ENCODE measurements around the gene SYNE3. TPM values are rescaled to one million over a fixed set of nuclear protein-coding genes. Genes with fewer than 3 reads are reported as not detected.

Gene SYNE3
- total and polyA plus RNA-seq, 4 donors: 3.0 to 61.5 (median 23.0) TPM

- H3K4me3 ChIP-seq (ENCODE audit: low read length in 2 of 2): no peak overlapping the region
- peak in 1 of 2 donors; percentile 66 for DNase-seq
- peaks cover 0 to 5% of the 10 kb centered on the region in 2 donors for H3K4me1 ChIP-seq (ENCODE audit: control insufficient read depth in 1 of 2, insufficient read depth in 2 of 2, low read length in 2 of 2)
- no peak for ATAC-seq (ENCODE audit: low FRiP score)
- H3K9me3 ChIP-seq (ENCODE audit: control insufficient read depth, low read length): no peaks in the 10 kb centered on the region
- 88 to 93% methylated on average over 4 of the region's 4 CpGs for WGBS, 2 donors
- no peaks in the 10 kb centered on the region for H3K36me3 ChIP-seq (ENCODE audit: control insufficient read depth in 1 of 2, insufficient read depth in 2 of 2, low read length in 1 of 2)
- H3K27me3 ChIP-seq (ENCODE audit: control insufficient read depth in 1 of 2, insufficient read depth in 2 of 2, low read length in 1 of 2): no peaks in the 10 kb centered on the region
- intact Hi-C loops (cut with DNase I): no loop called here
- H3K27ac ChIP-seq (ENCODE audit: low read depth in 1 of 2, low read length in 2 of 2): no peak overlapping the region
These were observed 22.5 kb downstream of the SYNE3 start for GRCh38 chr14:95493976-95494375.

- intact Hi-C loops (cut with DNase I): no loop called here
- DNase-seq (no peak), ATAC-seq (ENCODE audit: low FRiP score) (no peak)
- H3K27ac ChIP-seq (ENCODE audit: low read depth in 1 of 2, low read length in 2 of 2): no peak overlapping the region
- H3K9me3 ChIP-seq (ENCODE audit: control insufficient read depth, low read length): no peaks in the 10 kb centered on the region
- no peaks in the 10 kb centered on the region for H3K27me3 ChIP-seq (ENCODE audit: control insufficient read depth in 1 of 2, insufficient read depth in 2 of 2, low read length in 1 of 2)
- WGBS, 2 donors: 97 to 98% methylated on average over 5 of the region's 5 CpGs
- no peaks in the 10 kb centered on the region for H3K36me3 ChIP-seq (ENCODE audit: control insufficient read depth in 1 of 2, insufficient read depth in 2 of 2, low read length in 1 of 2)
- H3K4me3 ChIP-seq (ENCODE audit: low read length in 2 of 2): no peak overlapping the region
- peaks cover 0 to 5% of the 10 kb centered on the region in 2 donors for H3K4me1 ChIP-seq (ENCODE audit: control insufficient read depth in 1 of 2, insufficient read depth in 2 of 2, low read length in 2 of 2)
These were observed 22.9 kb downstream of the SYNE3 start for GRCh38 chr14:95493503-95493902.

- H3K4me3 ChIP-seq (ENCODE audit: low read length in 2 of 2): no peak overlapping the region
- H3K27me3 ChIP-seq (ENCODE audit: control insufficient read depth in 1 of 2, insufficient read depth in 2 of 2, low read length in 1 of 2): no peaks in the 10 kb centered on the region
- DNase-seq: no peak
- no peak overlapping the region for H3K27ac ChIP-seq (ENCODE audit: low read depth in 1 of 2, low read length in 2 of 2)
- peaks cover 0 to 5% of the 10 kb centered on the region in 2 donors for H3K4me1 ChIP-seq (ENCODE audit: control insufficient read depth in 1 of 2, insufficient read depth in 2 of 2, low read length in 2 of 2)
- H3K36me3 ChIP-seq (ENCODE audit: control insufficient read depth in 1 of 2, insufficient read depth in 2 of 2, low read length in 1 of 2): no peaks in the 10 kb centered on the region
- 79 to 87% methylated on average over 2 of the region's 2 CpGs for WGBS, 2 donors
- no peak for ATAC-seq (ENCODE audit: low FRiP score)
- intact Hi-C loops (cut with DNase I): no loop called here
- no peaks in the 10 kb centered on the region for H3K9me3 ChIP-seq (ENCODE audit: control insufficient read depth, low read length)
These were observed 24.4 kb downstream of the SYNE3 start for GRCh38 chr14:95491936-95492608.

GRCh38 chr14:95490727-95491451, 25.6 kb downstream of the SYNE3 start:
- Histone ChIP-seq H3K36me3 (ENCODE audit: control insufficient read depth in 1 of 2, insufficient read depth in 2 of 2, low read length in 1 of 2) (no peaks in the 10 kb centered on the region), H3K9me3 (ENCODE audit: control insufficient read depth, low read length) (no peaks in the 10 kb centered on the region), H3K27me3 (ENCODE audit: control insufficient read depth in 1 of 2, insufficient read depth in 2 of 2, low read length in 1 of 2) (no peaks in the 10 kb centered on the region), H3K4me1 (ENCODE audit: control insufficient read depth in 1 of 2, insufficient read depth in 2 of 2, low read length in 2 of 2) (no peaks in the 10 kb centered on the region), H3K27ac (ENCODE audit: low read depth in 1 of 2, low read length in 2 of 2) (no peak overlapping the region), H3K4me3 (ENCODE audit: low read length in 2 of 2) (no peak overlapping the region)
- ATAC-seq (ENCODE audit: low FRiP score): peak; percentile 39
- intact Hi-C loops (cut with DNase I): no loop called here
- DNase-seq: peak in 1 of 2 donors; percentile 68
- WGBS, 2 donors: 68 to 75% methylated on average over 10 of the region's 10 CpGs

GRCh38 chr14:95490138-95490509, 26.3 kb downstream of the SYNE3 start:
- H3K4me3 ChIP-seq (ENCODE audit: low read length in 2 of 2): no peak overlapping the region
- no peaks in the 10 kb centered on the region for H3K36me3 ChIP-seq (ENCODE audit: control insufficient read depth in 1 of 2, insufficient read depth in 2 of 2, low read length in 1 of 2)
- no peaks in the 10 kb centered on the region for H3K4me1 ChIP-seq (ENCODE audit: control insufficient read depth in 1 of 2, insufficient read depth in 2 of 2, low read length in 2 of 2)
- ATAC-seq (ENCODE audit: low FRiP score): no peak
- H3K27ac ChIP-seq (ENCODE audit: low read depth in 1 of 2, low read length in 2 of 2): peak overlapping the region in 1 of 2 donors; percentile 87
- no peaks in the 10 kb centered on the region for H3K9me3 ChIP-seq (ENCODE audit: control insufficient read depth, low read length)
- intact Hi-C loops (cut with DNase I): no loop called here
- DNase-seq: no peak
- 91 to 94% methylated on average over 5 of the region's 5 CpGs for WGBS, 2 donors
- H3K27me3 ChIP-seq (ENCODE audit: control insufficient read depth in 1 of 2, insufficient read depth in 2 of 2, low read length in 1 of 2): no peaks in the 10 kb centered on the region

GRCh38 chr14:95489214-95490137, 27.0 kb downstream of the SYNE3 start:
- no peaks in the 10 kb centered on the region for H3K36me3 ChIP-seq (ENCODE audit: control insufficient read depth in 1 of 2, insufficient read depth in 2 of 2, low read length in 1 of 2)
- intact Hi-C loops (cut with DNase I): no loop called here
- H3K27ac ChIP-seq (ENCODE audit: low read depth in 1 of 2, low read length in 2 of 2): peak overlapping the region in 1 of 2 donors; percentile 87
- H3K4me3 ChIP-seq (ENCODE audit: low read length in 2 of 2): no peak overlapping the region
- H3K9me3 ChIP-seq (ENCODE audit: control insufficient read depth, low read length): no peaks in the 10 kb centered on the region
- DNase-seq (no peak), ATAC-seq (ENCODE audit: low FRiP score) (peak; percentile 37)
- H3K4me1 ChIP-seq (ENCODE audit: control insufficient read depth in 1 of 2, insufficient read depth in 2 of 2, low read length in 2 of 2): no peaks in the 10 kb centered on the region
- no peaks in the 10 kb centered on the region for H3K27me3 ChIP-seq (ENCODE audit: control insufficient read depth in 1 of 2, insufficient read depth in 2 of 2, low read length in 1 of 2)
- 67% methylated on average over 9 of the region's 9 CpGs for WGBS, 2 donors

- Histone ChIP-seq H3K27me3 (ENCODE audit: control insufficient read depth in 1 of 2, insufficient read depth in 2 of 2, low read length in 1 of 2) (no peaks in the 10 kb centered on the region), H3K36me3 (ENCODE audit: control insufficient read depth in 1 of 2, insufficient read depth in 2 of 2, low read length in 1 of 2) (no peaks in the 10 kb centered on the region), H3K27ac (ENCODE audit: low read depth in 1 of 2, low read length in 2 of 2) (peak overlapping the region in 1 of 2 donors; percentile 49), H3K9me3 (ENCODE audit: control insufficient read depth, low read length) (no peaks in the 10 kb centered on the region), H3K4me1 (ENCODE audit: control insufficient read depth in 1 of 2, insufficient read depth in 2 of 2, low read length in 2 of 2) (peaks cover 0 to 6% of the 10 kb centered on the region in 2 donors), H3K4me3 (ENCODE audit: low read length in 2 of 2) (no peak overlapping the region)
- DNase-seq: peak in 1 of 2 donors; percentile 76
- no peak for ATAC-seq (ENCODE audit: low FRiP score)
- WGBS, 2 donors: 31 to 33% methylated on average over 6 of the region's 6 CpGs
- intact Hi-C loops (cut with DNase I): no loop called here
These were observed 27.9 kb downstream of the SYNE3 start for GRCh38 chr14:95488376-95489213.

- no peak for ATAC-seq (ENCODE audit: low FRiP score)
- Histone ChIP-seq H3K27ac (ENCODE audit: low read depth in 1 of 2, low read length in 2 of 2) (no peak overlapping the region), H3K9me3 (ENCODE audit: control insufficient read depth, low read length) (no peaks in the 10 kb centered on the region), H3K27me3 (ENCODE audit: control insufficient read depth in 1 of 2, insufficient read depth in 2 of 2, low read length in 1 of 2) (no peaks in the 10 kb centered on the region), H3K4me1 (ENCODE audit: control insufficient read depth in 1 of 2, insufficient read depth in 2 of 2, low read length in 2 of 2) (peaks cover 0 to 6% of the 10 kb centered on the region in 2 donors), H3K4me3 (ENCODE audit: low read length in 2 of 2) (no peak overlapping the region), H3K36me3 (ENCODE audit: control insufficient read depth in 1 of 2, insufficient read depth in 2 of 2, low read length in 1 of 2) (no peaks in the 10 kb centered on the region)
- intact Hi-C loops (cut with DNase I): no loop called here
- DNase-seq: no peak
- WGBS, 2 donors: 86 to 87% methylated on average over 3 of the region's 3 CpGs
These were observed 28.8 kb downstream of the SYNE3 start for GRCh38 chr14:95487669-95488084.
